ENCODE measurements around the gene MKNK1.

GRCh38 chr1:46575300-46575699 lies 28.8 kb downstream of the MKNK1 start:
- no peak for TF ChIP-seq CTCF (IDR thresholded peaks at IDR 0.05)
- TF ChIP-seq EZH2 (IDR thresholded peaks at IDR 0.05; ENCODE audit: borderline replicate concordance, insufficient read depth, low read depth, low read length, poor library complexity, severe bottlenecking) = no peak
